ENCODE measurements around the gene FERMT3.

DNA sequence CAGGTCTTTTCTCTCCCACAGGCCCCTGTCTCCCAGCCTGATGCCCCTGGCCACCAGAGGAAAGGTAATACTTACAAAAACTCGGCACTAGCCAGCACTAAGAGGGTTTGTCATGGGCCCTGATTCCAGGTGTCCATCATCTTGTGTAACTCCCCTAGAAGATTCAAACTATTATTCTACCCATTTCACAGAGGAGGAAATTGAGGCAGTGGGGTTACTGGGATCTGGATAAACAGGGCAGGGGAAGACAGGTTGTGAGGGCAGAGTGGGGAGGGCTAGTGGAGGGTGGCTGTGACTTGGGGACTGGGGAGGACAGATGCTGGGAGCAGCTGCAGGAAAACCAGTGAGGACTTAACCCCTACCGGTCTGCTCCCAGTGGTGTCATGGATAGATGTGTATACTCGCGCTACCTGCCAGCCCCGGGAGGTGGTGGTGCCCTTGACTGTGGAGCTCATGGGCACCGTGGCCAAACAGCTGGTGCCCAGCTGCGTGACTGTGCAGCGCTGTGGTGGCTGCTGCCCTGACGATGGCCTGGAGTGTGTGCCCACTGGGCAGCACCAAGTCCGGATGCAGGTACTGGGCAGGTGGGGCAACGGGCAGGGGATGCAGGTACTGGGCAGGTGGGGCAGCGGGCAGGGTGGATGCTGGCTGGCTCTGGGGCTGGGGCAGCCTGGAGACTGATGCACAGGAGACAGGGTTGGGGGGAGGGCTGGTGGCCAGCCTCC, 29.1 kb downstream of the FERMT3 start:
- TF ChIP-seq, protein P1, sequence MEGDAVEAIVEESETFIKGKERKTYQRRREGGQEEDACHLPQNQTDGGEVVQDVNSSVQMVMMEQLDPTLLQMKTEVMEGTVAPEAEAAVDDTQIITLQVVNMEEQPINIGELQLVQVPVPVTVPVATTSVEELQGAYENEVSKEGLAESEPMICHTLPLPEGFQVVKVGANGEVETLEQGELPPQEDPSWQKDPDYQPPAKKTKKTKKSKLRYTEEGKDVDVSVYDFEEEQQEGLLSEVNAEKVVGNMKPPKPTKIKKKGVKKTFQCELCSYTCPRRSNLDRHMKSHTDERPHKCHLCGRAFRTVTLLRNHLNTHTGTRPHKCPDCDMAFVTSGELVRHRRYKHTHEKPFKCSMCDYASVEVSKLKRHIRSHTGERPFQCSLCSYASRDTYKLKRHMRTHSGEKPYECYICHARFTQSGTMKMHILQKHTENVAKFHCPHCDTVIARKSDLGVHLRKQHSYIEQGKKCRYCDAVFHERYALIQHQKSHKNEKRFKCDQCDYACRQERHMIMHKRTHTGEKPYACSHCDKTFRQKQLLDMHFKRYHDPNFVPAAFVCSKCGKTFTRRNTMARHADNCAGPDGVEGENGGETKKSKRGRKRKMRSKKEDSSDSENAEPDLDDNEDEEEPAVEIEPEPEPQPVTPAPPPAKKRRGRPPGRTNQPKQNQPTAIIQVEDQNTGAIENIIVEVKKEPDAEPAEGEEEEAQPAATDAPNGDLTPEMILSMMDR (IDR thresholded peaks at IDR 0.05): no peak
- no peak for TF ChIP-seq POLR2A (IDR thresholded peaks at IDR 0.05)

Data from Peyer's patch (tissue), 4 donors.